GM18508 (cell line): ENCODE data around the gene ATP5ME.
"Not testable (repeated sequence)": the region's sequence is repeated elsewhere in the genome, so short reads cannot be mapped to it uniquely, and the experiment has no call there.

Source experiments
- ATAC-seq: cut with Tn5 transposase; IDR thresholded peaks from one replicate; pipeline ENCODE4 v1.9.1; 2021; ENCODE audit warnings: moderate number of reproducible peaks; ENCODE audit not compliant: insufficient read depth, unreplicated experiment

Gene ATP5ME

GRCh38 chr4:674172-675035 is at the start of gene ATP5ME, which contains the start of gene MYL5:
ATP5ME (minus strand) TSS chr4:674276; CDS start chr4:674247, 29 bp downstream.
MYL5 (plus strand) TSS chr4:674542; CDS start chr4:678027, 3,485 bp downstream.
- ATAC-seq, result peak; percentile 72

GRCh38 chr4:722851-723360 is 48.8 kb upstream of the ATP5ME start:
- ATAC-seq, result no peak

- no peak for ATAC-seq
Measured at GRCh38 chr4:722169-722725, 48.2 kb upstream of the ATP5ME start.

- ATAC-seq, result no peak
Measured at GRCh38 chr4:721261-722168, 47.4 kb upstream of the ATP5ME start.

GRCh38 chr4:720111-720860 is 46.2 kb upstream of the ATP5ME start:
- no peak for ATAC-seq

GRCh38 chr4:718460-718859 is 44.4 kb upstream of the ATP5ME start:
- no peak for ATAC-seq

GRCh38 chr4:717601-718320 is 43.7 kb upstream of the ATP5ME start:
- no peak for ATAC-seq

GRCh38 chr4:714087-714486 is 40.0 kb upstream of the ATP5ME start:
- ATAC-seq, result no peak

GRCh38 chr4:712916-713632 is 39.0 kb upstream of the ATP5ME start:
- ATAC-seq, result no peak

- ATAC-seq, result no peak
Measured at GRCh38 chr4:712093-712492, 38.0 kb upstream of the ATP5ME start.

GRCh38 chr4:710916-711315 is 36.8 kb upstream of the ATP5ME start:
- ATAC-seq, result no peak

GRCh38 chr4:710116-710515 is 36.0 kb upstream of the ATP5ME start:
- no peak for ATAC-seq

GRCh38 chr4:709348-709747 is 35.3 kb upstream of the ATP5ME start:
- ATAC-seq, result no peak

GRCh38 chr4:708631-708933 is 34.5 kb upstream of the ATP5ME start:
- ATAC-seq, result no peak

GRCh38 chr4:707929-708630 is 34.0 kb upstream of the ATP5ME start:
- no peak for ATAC-seq

GRCh38 chr4:706834-707598 is 32.9 kb upstream of the ATP5ME start:
- ATAC-seq, result no peak

- ATAC-seq, result not testable (repeated sequence)
Measured at GRCh38 chr4:706083-706633, 32.1 kb upstream of the ATP5ME start.
